ENCODE results near the gene EVL.
A peak's percentile ranks its signal among the peaks of the same experiment; 100 is the strongest.

Gene EVL

DNA sequence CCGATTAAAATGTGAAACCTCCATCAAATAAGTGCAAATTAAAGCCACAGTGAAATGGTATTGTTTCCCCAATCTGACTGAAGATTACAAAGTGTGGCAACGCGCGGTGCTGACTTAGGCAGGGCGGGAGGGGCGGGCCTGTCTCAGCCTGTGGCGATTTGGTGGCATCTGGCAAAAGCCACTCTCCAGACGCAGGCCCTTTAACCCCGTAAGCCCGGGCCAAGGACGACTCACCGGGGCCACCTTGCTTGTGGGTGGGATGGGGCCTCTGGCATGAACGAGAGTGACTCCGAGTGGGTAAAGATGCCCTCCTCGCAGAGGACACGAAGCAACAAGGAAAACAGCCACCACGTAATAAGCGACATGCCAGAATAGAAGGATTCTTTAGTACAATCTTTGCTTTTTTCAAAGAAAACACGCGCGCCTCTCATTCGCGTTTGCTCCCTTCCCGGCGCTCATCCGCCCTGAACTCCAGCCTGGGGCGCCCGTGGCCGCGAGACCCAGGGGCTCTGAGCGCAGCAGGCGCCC, 93.4 kb downstream of the EVL start:
- peaks cover 14% of the 10 kb centered on the region for H3K27me3 ChIP-seq (ENCODE audit: insufficient read depth, poor library complexity, severe bottlenecking)
- no peak overlapping the region for H3K4me3 ChIP-seq (replicated peaks; ENCODE audit: insufficient read depth, low read length)
- no peak for TF ChIP-seq CTCF (IDR thresholded peaks at IDR 0.05; ENCODE audit: insufficient read depth, low read length)
- TF ChIP-seq SPI1 (IDR thresholded peaks at IDR 0.05; ENCODE audit: borderline replicate concordance, low read depth) = no peak
- TF ChIP-seq POLR2AphosphoS5 (IDR thresholded peaks at IDR 0.05; ENCODE audit: low read depth) = no peak
- TF ChIP-seq, protein P1, sequence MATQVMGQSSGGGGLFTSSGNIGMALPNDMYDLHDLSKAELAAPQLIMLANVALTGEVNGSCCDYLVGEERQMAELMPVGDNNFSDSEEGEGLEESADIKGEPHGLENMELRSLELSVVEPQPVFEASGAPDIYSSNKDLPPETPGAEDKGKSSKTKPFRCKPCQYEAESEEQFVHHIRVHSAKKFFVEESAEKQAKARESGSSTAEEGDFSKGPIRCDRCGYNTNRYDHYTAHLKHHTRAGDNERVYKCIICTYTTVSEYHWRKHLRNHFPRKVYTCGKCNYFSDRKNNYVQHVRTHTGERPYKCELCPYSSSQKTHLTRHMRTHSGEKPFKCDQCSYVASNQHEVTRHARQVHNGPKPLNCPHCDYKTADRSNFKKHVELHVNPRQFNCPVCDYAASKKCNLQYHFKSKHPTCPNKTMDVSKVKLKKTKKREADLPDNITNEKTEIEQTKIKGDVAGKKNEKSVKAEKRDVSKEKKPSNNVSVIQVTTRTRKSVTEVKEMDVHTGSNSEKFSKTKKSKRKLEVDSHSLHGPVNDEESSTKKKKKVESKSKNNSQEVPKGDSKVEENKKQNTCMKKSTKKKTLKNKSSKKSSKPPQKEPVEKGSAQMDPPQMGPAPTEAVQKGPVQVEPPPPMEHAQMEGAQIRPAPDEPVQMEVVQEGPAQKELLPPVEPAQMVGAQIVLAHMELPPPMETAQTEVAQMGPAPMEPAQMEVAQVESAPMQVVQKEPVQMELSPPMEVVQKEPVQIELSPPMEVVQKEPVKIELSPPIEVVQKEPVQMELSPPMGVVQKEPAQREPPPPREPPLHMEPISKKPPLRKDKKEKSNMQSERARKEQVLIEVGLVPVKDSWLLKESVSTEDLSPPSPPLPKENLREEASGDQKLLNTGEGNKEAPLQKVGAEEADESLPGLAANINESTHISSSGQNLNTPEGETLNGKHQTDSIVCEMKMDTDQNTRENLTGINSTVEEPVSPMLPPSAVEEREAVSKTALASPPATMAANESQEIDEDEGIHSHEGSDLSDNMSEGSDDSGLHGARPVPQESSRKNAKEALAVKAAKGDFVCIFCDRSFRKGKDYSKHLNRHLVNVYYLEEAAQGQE (IDR thresholded peaks at IDR 0.05; ENCODE audit: insufficient replicate concordance, low read depth) = no peak
- no peak for TF ChIP-seq GABPA (IDR thresholded peaks at IDR 0.05; ENCODE audit: low read depth)
- DNase-seq (ENCODE audit: low read depth in 1 of 2, low spot score in 1 of 2) = no peak
- H3K27ac ChIP-seq (replicated peaks) = no peak overlapping the region

DNA sequence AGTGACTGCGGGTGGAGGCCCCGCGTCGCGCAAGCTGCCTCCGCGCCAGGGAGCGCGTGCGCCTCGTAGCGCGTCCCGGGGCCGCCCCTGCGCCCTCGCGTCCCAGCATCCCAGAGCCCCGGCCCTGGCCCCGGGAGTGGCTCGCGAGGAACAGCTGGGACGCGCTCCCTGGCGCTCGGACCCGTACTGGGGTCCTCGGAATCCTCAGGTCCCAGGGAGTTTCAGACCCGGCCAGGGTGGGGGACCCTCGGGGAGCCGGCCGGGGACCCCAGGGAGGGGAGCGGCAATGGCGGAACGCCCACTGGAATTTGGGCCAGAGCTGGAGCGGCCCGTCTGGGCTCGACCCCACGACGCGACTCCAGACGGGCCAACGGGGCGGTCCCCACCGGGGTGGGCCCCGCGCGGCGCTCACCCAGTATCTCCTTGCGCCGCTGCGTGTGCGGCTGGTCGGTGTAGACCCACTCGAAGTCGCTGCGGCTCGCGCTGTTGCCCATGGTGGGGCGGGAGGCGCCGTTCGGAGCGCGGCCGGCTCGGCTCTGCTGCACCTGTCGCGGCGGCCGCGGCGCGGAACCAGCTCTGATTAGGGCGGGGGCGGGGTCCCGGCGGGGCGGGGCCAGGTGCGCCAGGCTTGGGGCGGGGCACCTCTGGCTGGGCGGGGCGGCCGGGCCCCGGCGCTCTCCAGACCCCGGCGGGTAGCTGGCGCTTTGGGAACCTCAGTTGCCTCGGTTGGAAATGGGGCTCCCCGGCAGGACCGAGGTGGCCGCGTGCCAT, 94.1 kb downstream of the EVL start, which contains the start of gene DEGS2:
Gene DEGS2, minus strand, starts transcription at position 552 of the 771 bp plus-strand sequence. Its CDS starts 58 bp downstream, at position 494.
- TF ChIP-seq CTCF (IDR thresholded peaks at IDR 0.05; ENCODE audit: insufficient read depth, low read length) = no peak
- no peak for TF ChIP-seq GABPA (IDR thresholded peaks at IDR 0.05; ENCODE audit: low read depth)
- H3K27me3 ChIP-seq (ENCODE audit: insufficient read depth, poor library complexity, severe bottlenecking) = peaks cover 14% of the 10 kb centered on the region
- no peak within 1 kb of the TSS for H3K27ac ChIP-seq (replicated peaks)
- peak within 1 kb of the TSS; percentile 4; the same call in 1 of the 2 replicates for H3K4me3 ChIP-seq (replicated peaks; ENCODE audit: insufficient read depth, low read length)
- no peak for DNase-seq (ENCODE audit: low read depth in 1 of 2, low spot score in 1 of 2)

DNA sequence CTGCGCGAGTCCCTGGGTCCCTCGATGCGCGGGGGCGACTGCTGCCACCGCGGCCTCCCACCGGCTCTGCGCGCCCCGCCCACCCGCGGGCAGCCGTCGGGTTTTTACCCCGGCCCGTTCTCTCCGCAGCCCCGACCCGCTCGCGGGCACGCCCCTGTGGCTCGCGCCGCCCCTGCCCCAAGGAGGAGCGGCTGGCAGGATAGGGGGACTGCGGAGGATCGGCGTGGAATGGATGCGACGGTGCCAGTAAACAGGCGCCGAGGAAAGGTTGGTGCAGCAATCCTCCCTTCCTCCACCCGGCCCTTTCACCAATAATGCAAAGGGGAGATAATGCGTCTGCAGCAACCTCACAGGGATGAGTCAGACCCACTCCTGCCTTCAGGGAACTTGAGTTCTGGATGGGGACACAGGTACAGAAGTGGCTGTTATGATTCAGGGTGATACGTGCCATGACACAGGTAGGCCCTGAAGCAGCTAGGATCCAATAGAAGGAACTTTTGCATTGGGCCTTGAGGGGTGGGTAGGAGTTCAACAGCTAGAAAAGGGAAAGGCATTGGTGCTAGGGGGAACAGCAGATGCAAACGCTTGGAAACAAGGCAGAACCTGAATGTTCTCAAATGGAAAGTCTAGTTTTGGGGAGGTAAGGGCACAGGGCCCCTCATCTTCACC, 94.8 kb downstream of the EVL start:
- H3K27me3 ChIP-seq (ENCODE audit: insufficient read depth, poor library complexity, severe bottlenecking) = peaks cover 14% of the 10 kb centered on the region
- TF ChIP-seq, protein P1 (IDR thresholded peaks at IDR 0.05; ENCODE audit: insufficient replicate concordance, low read depth) = no peak
- TF ChIP-seq POLR2AphosphoS5 (IDR thresholded peaks at IDR 0.05; ENCODE audit: low read depth) = no peak
- TF ChIP-seq SPI1 (IDR thresholded peaks at IDR 0.05; ENCODE audit: borderline replicate concordance, low read depth) = no peak
- no peak for TF ChIP-seq GABPA (IDR thresholded peaks at IDR 0.05; ENCODE audit: low read depth)
- TF ChIP-seq CTCF (IDR thresholded peaks at IDR 0.05; ENCODE audit: insufficient read depth, low read length) = no peak
- no peak for DNase-seq (ENCODE audit: low read depth in 1 of 2, low spot score in 1 of 2)
- no peak overlapping the region; the same call in 1 of the 2 replicates for H3K4me3 ChIP-seq (replicated peaks; ENCODE audit: insufficient read depth, low read length)
- no peak overlapping the region for H3K27ac ChIP-seq (replicated peaks)

Data from HL-60 (cell line).